GM12864 (cell line): ENCODE results near the gene PBX2.

Experiments
- DNase-seq: peaks from one replicate; pipeline ENCODE4 v3.0.0-alpha.2; 2011; ENCODE audit warnings: low read depth
- H3K4me3 ChIP-seq: 2 replicates; pipeline ENCODE4 v1.5.1; 2011; ENCODE audit warnings: mild to moderate bottlenecking, low read depth, low read length, control low read depth
- TF ChIP-seq, protein P1 (sequence below): IDR thresholded peaks from 2 replicates; pipeline ENCODE4 v1.5.1; 2011; ENCODE audit warnings: low read depth, mild to moderate bottlenecking, moderate library complexity, low read length, control low read depth, inconsistent platforms; ENCODE audit errors: missing control alignments

PBX2 gene

GRCh38 chr6:32190054-32190851 lies at the start of gene PBX2:
Gene PBX2 (minus strand): TSS chr6:32190202. CDS start chr6:32189915, 287 bp downstream.
- peak; percentile 87 for DNase-seq
- peak within 1 kb of the TSS; percentile 97 for H3K4me3 ChIP-seq
- TF ChIP-seq, protein P1, sequence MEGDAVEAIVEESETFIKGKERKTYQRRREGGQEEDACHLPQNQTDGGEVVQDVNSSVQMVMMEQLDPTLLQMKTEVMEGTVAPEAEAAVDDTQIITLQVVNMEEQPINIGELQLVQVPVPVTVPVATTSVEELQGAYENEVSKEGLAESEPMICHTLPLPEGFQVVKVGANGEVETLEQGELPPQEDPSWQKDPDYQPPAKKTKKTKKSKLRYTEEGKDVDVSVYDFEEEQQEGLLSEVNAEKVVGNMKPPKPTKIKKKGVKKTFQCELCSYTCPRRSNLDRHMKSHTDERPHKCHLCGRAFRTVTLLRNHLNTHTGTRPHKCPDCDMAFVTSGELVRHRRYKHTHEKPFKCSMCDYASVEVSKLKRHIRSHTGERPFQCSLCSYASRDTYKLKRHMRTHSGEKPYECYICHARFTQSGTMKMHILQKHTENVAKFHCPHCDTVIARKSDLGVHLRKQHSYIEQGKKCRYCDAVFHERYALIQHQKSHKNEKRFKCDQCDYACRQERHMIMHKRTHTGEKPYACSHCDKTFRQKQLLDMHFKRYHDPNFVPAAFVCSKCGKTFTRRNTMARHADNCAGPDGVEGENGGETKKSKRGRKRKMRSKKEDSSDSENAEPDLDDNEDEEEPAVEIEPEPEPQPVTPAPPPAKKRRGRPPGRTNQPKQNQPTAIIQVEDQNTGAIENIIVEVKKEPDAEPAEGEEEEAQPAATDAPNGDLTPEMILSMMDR, result no peak

DNA sequence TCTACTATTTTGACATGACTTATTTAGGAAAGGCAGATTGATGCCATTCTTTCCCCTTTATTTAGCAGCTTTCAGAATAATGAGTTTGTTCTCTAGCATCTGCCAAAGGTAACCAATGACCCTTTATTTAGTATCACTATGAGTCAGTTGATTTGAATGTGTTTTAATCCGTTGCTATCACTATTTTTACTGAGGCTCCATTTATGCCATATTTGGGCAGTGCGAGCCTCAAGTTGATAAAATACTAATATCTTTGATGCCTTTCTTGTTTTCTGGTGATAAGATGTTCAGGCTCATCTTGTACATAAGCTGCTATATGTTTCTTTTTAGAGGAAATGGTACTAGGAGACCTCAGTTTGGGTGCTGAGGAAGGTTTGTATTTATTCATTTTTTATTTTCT lies 49.5 kb upstream of the PBX2 start:
- DNase-seq, result no peak
- TF ChIP-seq, protein P1, result no peak
- H3K4me3 ChIP-seq, result no peak overlapping the region

- TF ChIP-seq, protein P1, result peak; percentile 26
- DNase-seq, result no peak
- H3K4me3 ChIP-seq, result no peak overlapping the region
Measured at GRCh38 chr6:32234934-32235333, 44.9 kb upstream of the PBX2 start.

DNA sequence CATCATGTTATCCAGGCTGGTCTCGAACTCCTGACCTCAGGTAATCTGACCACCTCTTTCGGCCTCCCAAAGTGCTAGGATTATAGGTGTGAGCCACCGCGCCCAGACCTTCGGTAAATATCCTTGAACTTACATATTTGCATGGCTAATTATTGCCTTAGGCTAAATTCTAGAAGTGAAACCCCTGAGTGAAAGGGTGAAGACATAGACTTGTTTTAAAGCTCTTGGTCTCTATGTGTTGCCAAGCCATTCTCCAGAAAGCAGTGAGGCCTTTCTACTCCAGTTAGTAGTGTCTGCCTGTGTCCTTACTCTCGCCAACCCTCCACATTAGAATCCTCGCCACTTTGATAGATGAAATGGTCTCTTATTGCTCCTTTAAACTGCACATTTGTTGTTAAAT lies 36.4 kb upstream of the PBX2 start:
- no peak overlapping the region for H3K4me3 ChIP-seq
- DNase-seq, result peak; percentile 61
- TF ChIP-seq, protein P1, result no peak

DNA sequence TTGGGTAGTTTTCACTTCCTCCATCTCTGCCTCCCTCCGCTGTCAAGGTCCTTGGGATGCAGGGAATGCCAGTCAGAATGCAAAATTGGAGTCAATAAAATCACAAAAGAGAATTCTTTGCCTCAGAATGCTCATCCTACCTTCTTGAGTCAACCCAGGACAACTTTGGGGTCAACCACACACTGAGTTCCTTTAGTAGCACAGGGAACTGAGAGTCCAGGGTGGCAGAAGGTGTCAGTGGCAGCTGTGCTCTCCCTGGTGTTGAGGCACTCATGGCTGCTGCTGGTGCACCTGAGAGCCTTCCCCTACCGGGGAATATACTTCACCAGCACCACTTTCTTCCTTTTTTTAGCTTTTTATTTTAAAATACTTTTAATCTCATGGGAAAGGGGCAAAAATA lies 34.7 kb upstream of the PBX2 start:
- peak; percentile 39 for DNase-seq
- TF ChIP-seq, protein P1, result no peak
- no peak overlapping the region for H3K4me3 ChIP-seq

DNA sequence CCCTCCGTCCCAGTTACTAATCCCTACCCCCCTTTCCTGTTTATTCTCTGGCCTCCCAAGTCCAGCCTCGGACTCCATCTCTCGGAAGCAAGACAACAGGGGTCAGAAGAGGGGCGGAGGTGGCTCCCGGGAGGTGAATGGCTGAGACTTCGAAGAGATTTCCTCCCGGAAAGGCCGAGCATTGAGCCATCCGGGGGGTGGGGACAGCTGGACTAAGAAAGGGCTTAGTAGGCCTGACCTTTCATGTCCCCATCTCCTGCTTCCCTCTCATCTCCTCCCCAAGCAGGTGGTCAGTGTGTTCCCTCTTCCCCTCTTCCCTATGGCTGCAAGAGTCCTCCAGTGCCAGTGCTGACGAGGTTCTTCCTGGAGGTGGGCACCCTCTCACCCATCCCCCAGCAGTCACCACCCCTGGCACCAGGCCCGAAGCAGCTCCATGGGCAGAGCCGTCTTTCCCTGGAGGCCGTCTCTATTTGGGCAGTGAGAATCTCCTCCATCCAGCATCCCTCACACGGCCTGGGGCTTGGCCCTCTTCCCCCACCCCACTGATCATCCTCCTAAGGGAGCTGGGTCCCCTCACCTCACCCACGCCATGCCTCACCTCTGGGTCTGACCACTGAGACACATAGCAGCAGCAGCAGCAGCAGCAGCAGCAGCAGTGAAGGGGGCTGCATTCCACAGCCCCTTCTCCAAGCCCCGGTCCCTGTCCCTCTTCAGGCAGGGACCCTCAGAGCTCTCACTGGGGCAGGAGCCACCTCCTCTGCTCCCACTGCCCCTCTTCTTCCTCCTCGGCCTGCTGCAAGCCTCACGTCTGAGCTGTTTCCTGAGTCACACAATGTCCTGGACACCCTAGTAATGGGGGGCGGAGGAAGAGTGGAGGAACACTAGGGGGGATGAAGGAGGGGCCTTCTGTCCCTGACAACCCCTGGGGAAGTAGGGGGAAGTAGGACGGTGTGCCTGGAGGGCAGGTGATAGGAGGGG lies 33.5 kb upstream of the PBX2 start, which contains the start of gene NOTCH4:
TSS of gene NOTCH4 (minus strand) at position 810 of the 978 bp plus-strand sequence. CDS start at position 671, 139 bp downstream.
- no peak for DNase-seq
- H3K4me3 ChIP-seq, result no peak within 1 kb of the TSS

More for the DNA sequence above, 33.5 kb upstream of the PBX2 start, which contains the start of gene NOTCH4:
- TF ChIP-seq, protein P1, result no peak
